ENCODE data around the gene CLCC1.
A peak's percentile ranks its signal among the peaks of the same experiment; 100 is the strongest.
"Not testable (repeated sequence)": the region's sequence is repeated elsewhere in the genome, so short reads cannot be mapped to it uniquely, and the experiment has no call there.

The CLCC1 gene

DNA sequence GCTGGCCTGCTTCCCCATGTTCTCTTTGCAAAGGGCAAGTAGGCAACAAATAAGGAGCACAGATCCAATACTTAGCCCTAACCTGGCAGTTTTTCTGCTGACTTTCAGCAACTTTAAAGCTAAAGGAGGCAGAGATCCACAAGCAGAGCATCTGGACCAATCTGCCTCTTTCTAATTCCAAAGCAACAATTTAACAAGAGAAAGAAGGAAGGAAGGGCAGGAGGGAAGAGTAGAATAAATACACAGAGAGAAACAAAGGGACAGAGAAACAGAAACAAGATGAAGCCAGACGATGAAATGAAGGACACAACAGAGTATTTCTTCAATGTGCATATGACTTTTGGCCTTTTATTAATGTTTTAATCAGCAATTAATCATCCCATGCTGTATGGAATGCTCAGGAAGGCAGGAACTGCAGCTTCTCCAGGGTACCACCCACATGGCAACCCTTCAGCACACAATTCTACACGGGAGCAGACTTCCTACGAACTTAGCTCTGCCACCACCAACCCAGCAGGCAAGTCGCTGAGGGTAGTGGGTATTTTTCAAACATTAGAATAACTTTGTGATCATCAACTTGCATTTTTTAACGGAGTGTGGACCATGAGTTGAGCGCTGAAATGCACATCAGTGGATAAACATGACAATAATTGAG lies 15.3 kb downstream of the CLCC1 start:
- no peak for DNase-seq
- Mint-ChIP-seq H3K9me3 (no peaks in the 10 kb centered on the region), H3K27me3 (ENCODE audit: low read depth, poor library complexity) (no peaks in the 10 kb centered on the region), H3K4me1 (peaks cover 5% of the 10 kb centered on the region), H3K27ac (peak overlapping the region; percentile 11), H3K4me3 (no peak overlapping the region), H3K36me3 (ENCODE audit: low read depth) (peaks cover 39% of the 10 kb centered on the region)
- TF ChIP-seq, protein P1, sequence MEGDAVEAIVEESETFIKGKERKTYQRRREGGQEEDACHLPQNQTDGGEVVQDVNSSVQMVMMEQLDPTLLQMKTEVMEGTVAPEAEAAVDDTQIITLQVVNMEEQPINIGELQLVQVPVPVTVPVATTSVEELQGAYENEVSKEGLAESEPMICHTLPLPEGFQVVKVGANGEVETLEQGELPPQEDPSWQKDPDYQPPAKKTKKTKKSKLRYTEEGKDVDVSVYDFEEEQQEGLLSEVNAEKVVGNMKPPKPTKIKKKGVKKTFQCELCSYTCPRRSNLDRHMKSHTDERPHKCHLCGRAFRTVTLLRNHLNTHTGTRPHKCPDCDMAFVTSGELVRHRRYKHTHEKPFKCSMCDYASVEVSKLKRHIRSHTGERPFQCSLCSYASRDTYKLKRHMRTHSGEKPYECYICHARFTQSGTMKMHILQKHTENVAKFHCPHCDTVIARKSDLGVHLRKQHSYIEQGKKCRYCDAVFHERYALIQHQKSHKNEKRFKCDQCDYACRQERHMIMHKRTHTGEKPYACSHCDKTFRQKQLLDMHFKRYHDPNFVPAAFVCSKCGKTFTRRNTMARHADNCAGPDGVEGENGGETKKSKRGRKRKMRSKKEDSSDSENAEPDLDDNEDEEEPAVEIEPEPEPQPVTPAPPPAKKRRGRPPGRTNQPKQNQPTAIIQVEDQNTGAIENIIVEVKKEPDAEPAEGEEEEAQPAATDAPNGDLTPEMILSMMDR (IDR thresholded peaks at IDR 0.05), result no peak

DNA sequence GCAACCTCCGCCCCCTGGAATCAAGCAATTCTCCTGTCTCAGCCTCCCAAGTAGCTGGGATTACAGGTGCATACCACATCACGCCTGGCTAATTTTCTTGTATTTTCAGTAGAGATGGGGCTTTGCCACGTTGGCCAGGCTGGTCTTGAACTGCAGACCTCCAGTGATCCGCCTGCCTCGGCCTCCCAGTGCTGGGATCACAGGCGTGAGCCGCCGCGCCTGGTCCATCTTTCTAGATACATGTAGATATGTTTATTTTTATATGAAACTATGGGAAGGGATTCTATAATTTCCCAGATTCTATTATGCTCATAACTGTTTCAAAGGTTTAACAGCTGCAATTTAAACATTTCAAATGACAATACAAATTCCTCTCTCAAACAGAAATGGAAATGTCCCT lies 27.1 kb downstream of the CLCC1 start:
- no peaks in the 10 kb centered on the region for H3K4me1 Mint-ChIP-seq
- no peak overlapping the region for H3K4me3 Mint-ChIP-seq
- no peak for DNase-seq
- no peak overlapping the region for H3K27ac Mint-ChIP-seq
- TF ChIP-seq, protein P1 (IDR thresholded peaks at IDR 0.05), result no peak
- no peaks in the 10 kb centered on the region for H3K27me3 Mint-ChIP-seq (ENCODE audit: low read depth, poor library complexity)
- H3K36me3 Mint-ChIP-seq (ENCODE audit: low read depth), result peaks cover 63% of the 10 kb centered on the region
- no peaks in the 10 kb centered on the region for H3K9me3 Mint-ChIP-seq

DNA sequence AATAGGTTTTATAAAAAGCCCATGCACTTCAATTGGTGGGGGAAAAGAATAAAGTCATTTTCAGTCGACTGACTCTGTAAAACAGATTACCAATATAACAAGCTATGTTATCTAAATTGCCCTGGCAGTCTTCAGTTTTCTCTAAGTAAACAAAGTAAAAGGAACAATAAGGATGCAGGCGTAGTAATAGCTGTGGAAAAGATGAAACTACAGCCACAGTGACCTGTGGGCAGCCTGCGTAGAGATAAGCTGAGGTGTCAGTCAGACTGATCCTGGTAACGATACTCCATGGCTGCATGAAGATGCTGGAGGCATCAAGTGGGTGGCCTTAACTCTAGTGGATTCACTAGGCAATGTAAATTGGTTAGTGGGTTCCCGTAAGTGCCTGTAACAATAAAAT lies 29.3 kb downstream of the CLCC1 start:
- Mint-ChIP-seq H3K4me3 (no peak overlapping the region), H3K27ac (no peak overlapping the region), H3K36me3 (ENCODE audit: low read depth) (peaks cover 59% of the 10 kb centered on the region), H3K9me3 (no peaks in the 10 kb centered on the region), H3K4me1 (no peaks in the 10 kb centered on the region), H3K27me3 (ENCODE audit: low read depth, poor library complexity) (no peaks in the 10 kb centered on the region)
- no peak for DNase-seq
- TF ChIP-seq, protein P1 (IDR thresholded peaks at IDR 0.05), result no peak

DNA sequence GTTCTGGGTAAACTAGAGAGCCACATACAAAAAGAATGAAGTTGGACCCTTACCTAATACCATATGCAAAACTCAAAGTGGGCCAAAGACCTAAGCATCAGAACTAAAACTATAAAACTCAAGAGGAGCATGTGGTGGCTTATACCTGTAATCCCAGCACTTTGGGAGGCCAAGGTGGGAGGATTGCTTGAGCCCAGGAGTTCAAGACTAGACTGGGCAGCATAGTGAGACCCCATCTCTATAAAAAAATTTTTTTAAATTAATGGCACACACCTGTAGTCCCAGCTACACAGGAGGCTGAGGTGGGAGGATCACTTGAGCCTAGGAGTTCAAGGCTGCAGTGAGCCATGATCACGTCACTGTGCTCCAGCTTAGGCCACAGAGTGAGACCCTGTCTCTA lies 35.7 kb downstream of the CLCC1 start:
- H3K27me3 Mint-ChIP-seq (ENCODE audit: low read depth, poor library complexity); DNase-seq; H3K27ac Mint-ChIP-seq; H3K4me1 Mint-ChIP-seq; H3K9me3 Mint-ChIP-seq; H3K4me3 Mint-ChIP-seq: not testable (repeated sequence)
- peaks cover 42% of the 10 kb centered on the region for H3K36me3 Mint-ChIP-seq (ENCODE audit: low read depth)

- TF ChIP-seq, protein P1 (IDR thresholded peaks at IDR 0.05), result no peak
- no peaks in the 10 kb centered on the region for H3K4me1 Mint-ChIP-seq
- peaks cover 36% of the 10 kb centered on the region for H3K36me3 Mint-ChIP-seq (ENCODE audit: low read depth)
- H3K27me3 Mint-ChIP-seq (ENCODE audit: low read depth, poor library complexity), result no peaks in the 10 kb centered on the region
- H3K4me3 Mint-ChIP-seq, result no peak overlapping the region
- H3K27ac Mint-ChIP-seq, result no peak overlapping the region
- no peaks in the 10 kb centered on the region for H3K9me3 Mint-ChIP-seq
- DNase-seq, result no peak
These were observed 37.4 kb downstream of the CLCC1 start for GRCh38 chr1:108925920-108926319.

DNA sequence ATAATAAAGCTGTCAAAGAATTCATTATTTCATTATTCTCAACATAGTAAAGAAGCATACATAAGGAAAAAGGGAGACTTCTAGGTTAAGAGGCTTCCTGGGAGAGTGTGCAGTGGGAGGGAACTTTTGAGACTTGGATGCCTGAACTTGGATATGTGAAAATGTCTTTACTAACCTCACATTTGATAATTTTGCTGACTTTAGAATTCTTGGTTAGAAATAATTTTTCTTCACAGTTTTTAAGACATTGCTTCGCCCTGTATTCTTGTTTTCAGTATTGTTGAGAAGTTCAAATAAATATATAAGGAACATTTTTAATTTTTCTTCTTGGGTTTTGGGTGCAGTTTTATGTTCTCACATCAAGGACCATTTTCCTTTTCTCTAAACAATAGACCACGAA lies 46.5 kb downstream of the CLCC1 start:
- peaks cover 3% of the 10 kb centered on the region for H3K27me3 Mint-ChIP-seq (ENCODE audit: low read depth, poor library complexity)
- TF ChIP-seq, protein P1 (IDR thresholded peaks at IDR 0.05), result no peak
- no peak overlapping the region for H3K4me3 Mint-ChIP-seq
- no peaks in the 10 kb centered on the region for H3K4me1 Mint-ChIP-seq
- H3K9me3 Mint-ChIP-seq, result no peaks in the 10 kb centered on the region
- no peak for DNase-seq
- H3K36me3 Mint-ChIP-seq (ENCODE audit: low read depth), result peaks cover 5% of the 10 kb centered on the region
- H3K27ac Mint-ChIP-seq, result no peak overlapping the region
